HG03571 (cell line): Measurements from ENCODE around the gene EXOC3L4.
"Not testable (repeated sequence)": the region's sequence is repeated elsewhere in the genome, so short reads cannot be mapped to it uniquely, and the experiment has no call there.

Source experiments
- ATAC-seq: cut with Tn5 transposase; IDR thresholded peaks from one replicate; pipeline ENCODE4 v1.9.1; 2021; ENCODE audit not compliant: unreplicated experiment

EXOC3L4 gene

GRCh38 chr14:103119527-103119926, 25.0 kb downstream of the EXOC3L4 start:
- ATAC-seq = not testable (repeated sequence)

DNA sequence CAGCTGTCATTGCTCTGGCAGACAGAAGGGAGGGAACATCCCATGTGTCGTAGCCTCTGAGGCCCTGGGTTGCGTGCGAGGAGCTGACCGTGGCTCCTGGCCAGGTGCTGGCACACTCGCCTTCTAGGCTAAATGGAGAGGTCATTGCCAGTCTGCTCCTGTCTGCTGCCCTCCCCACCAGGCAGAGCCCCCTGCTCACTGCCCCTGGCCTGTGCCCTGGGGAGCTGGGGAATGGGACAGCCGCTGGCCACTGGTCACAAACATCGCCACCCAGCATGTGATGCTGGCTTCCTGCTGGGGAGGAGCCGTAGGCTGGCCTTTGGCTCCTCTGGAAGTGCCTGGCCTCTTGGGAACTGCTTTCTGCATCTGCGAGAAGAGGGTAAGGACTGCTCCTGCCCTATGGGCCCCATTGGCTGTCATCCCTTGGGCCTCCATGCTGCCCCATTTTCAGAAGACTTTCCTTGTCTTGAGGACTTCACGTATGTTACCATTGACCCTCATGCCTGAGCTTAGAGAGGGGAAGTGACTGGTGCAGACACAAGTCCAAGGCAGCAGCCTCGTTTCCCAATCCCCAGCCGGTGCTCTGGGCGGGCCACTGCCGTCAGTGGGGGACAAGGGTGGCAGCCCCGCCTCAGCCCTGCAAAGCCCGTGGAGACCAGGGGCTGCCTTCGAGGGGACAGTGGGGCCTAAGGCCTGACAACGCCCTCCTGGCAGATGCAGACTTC, 26.8 kb downstream of the EXOC3L4 start:
- ATAC-seq = no peak

DNA sequence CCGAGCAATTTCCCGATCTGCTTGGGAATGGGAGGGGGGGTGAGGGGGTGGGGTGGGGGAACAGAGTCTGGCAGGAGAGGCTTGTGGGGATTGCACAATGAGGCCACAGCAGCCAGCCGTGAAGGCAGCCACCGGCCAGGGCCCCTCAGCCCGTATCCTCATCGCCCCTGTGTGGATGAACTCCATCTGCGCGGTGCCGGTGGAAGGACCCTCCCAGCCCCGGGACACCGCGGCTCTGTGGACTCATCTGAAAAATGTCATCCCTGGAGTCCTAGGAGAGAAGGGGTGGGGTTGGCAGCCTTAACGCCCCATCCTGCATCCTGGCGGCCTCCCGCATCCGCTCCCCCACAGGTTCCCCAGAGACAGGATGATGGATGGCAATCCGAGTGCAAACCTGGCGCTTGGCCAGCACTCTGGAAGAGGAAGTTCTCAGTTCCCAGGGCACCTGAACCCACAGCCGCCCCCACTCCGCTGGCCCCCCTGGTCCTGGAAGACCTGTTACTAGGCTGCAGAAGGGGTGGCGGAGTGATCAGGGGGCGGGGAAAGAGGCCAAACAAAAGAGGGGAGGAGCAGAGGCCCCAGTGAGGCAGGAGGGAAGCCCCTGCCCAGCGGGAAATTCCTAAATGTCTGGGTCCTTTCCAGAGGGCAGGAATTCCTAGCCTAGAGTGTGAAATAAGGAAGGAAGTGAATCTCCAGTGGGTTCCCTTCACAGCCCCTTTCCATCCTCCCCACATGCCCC, 27.5 kb downstream of the EXOC3L4 start:
- ATAC-seq = no peak

DNA sequence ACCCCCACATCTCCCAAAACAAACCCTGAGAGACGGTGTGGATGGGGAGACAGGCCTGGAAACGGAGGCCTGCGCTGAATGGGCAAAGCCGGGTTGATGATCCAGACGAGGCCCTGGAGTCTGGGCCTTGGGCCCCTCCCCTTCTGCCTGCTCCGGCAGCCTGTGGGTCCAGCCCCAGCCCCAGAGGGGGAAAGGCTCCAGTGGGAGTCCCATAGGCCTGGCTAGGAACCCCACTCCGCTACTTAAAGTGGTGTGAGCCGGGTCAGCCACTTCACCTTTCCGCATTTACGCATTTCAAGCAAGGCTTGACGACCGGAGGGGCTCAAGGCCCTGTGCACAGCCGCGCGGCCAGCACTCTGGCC, 28.0 kb downstream of the EXOC3L4 start:
- no peak for ATAC-seq

DNA sequence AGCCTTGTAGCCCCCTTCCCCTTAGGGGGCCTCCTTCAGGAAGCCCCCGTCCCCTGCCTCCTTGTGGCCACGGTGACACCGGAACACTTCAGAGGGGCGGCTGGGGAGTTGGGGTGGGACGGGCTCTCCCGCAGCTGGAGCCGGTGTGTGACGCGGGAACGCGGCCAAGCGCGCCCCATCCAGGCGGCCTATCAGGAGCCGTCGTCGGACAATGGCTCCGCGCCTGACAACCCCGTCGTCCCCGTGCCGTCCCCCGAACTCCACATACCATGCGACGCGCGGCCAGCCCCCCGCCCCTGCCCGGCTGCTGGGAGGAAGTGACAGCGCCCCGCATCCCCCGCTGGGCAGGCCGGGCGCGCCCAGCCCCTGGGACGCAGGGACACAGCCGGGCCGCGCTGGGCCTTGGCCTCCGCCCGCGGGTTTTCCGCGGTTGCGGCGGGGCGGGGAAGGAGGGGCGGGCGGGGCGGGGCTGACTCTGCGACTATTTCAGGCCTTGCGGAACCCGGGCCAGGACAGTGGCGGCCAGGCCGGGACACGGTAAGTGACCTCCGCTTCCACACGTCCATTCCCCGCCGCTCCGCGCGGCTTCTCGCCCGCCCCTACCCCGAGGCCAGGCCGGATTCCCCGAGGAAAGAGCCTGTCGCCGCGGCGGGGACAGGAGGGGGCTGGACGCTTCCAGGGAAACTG, 28.6 kb downstream of the EXOC3L4 start, which contains the start of gene TNFAIP2:
Gene TNFAIP2, plus strand, starts transcription at position 515 of the 687 bp plus-strand sequence. CDS start 2,997 bp downstream, outside the sequence.
- ATAC-seq = no peak

GRCh38 chr14:103123634-103124500, 29.3 kb downstream of the EXOC3L4 start:
- no peak for ATAC-seq

- ATAC-seq = no peak
Observed at GRCh38 chr14:103124501-103125001, 30.0 kb downstream of the EXOC3L4 start.

GRCh38 chr14:103125098-103126070, 30.9 kb downstream of the EXOC3L4 start:
- no peak for ATAC-seq

- no peak for ATAC-seq
Observed at GRCh38 chr14:103126088-103126872, 31.8 kb downstream of the EXOC3L4 start.

- no peak for ATAC-seq
Observed at GRCh38 chr14:103126873-103127304, 32.4 kb downstream of the EXOC3L4 start.

DNA sequence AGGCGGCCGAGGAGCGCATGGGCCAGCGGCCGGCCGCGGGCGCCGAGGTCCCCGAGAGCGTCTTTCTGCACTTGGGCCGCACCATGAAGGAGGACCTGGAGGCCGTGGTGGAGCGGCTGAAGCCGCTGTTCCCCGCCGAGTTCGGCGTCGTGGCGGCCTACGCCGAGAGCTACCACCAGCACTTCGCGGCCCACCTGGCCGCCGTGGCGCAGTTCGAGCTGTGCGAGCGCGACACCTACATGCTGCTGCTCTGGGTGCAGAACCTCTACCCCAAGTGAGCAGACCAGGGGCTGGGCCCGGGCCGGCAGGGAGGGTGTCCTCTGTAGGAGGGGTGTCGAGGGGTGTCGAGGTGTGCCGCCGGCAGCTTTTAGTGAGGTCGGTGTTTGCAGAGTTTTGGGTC, 32.8 kb downstream of the EXOC3L4 start:
- ATAC-seq = no peak

- ATAC-seq = no peak
Observed at GRCh38 chr14:103127861-103128598, 33.5 kb downstream of the EXOC3L4 start.

- ATAC-seq = no peak
Observed at GRCh38 chr14:103128631-103129300, 34.2 kb downstream of the EXOC3L4 start.

- no peak for ATAC-seq
Observed at GRCh38 chr14:103129301-103130016, 34.9 kb downstream of the EXOC3L4 start.

DNA sequence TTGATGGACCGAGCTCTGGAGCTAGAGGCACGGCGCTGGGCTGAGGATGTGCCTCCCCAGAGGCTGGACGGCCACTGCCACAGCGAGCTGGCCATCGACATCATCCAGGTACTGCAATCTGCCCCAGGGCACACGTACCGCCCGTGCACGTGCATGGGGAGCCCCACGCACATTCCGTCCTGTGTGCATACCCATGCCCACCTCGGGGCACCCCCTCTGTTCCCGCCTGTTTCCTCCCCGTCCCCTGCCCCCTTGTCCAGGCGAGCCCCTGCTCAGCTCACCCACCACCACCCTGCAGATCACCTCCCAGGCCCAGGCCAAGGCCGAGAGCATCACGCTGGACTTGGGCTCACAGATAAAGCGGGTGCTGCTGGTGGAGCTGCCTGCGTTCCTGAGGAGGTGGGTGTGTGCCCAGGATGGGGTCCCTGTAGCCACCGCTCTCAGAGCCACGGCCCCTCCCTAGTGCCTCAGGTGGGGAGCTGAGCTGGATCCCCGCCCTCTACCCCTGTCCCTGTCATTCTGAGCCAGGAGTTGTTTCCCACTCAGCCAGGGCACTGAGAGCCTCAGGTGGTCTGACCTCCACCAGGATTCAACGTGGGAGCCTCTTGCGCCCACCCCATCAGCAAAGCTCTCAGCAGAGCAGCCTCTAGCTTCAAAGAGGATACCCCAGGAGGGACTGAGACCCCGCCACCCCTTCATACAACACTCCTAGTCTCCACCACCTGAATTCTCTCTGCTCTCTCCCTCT, 35.7 kb downstream of the EXOC3L4 start:
- ATAC-seq = no peak

GRCh38 chr14:103130965-103131364, 36.4 kb downstream of the EXOC3L4 start:
- no peak for ATAC-seq
